ENCODE data around the gene LGI4. TPM values are rescaled to one million over a fixed set of nuclear protein-coding genes. Genes with fewer than 3 reads are reported as not detected.

The LGI4 gene
- total and polyA plus RNA-seq, 3 donors from 2014 or later: 4.5 to 7.9 (median 4.5) TPM

DNA sequence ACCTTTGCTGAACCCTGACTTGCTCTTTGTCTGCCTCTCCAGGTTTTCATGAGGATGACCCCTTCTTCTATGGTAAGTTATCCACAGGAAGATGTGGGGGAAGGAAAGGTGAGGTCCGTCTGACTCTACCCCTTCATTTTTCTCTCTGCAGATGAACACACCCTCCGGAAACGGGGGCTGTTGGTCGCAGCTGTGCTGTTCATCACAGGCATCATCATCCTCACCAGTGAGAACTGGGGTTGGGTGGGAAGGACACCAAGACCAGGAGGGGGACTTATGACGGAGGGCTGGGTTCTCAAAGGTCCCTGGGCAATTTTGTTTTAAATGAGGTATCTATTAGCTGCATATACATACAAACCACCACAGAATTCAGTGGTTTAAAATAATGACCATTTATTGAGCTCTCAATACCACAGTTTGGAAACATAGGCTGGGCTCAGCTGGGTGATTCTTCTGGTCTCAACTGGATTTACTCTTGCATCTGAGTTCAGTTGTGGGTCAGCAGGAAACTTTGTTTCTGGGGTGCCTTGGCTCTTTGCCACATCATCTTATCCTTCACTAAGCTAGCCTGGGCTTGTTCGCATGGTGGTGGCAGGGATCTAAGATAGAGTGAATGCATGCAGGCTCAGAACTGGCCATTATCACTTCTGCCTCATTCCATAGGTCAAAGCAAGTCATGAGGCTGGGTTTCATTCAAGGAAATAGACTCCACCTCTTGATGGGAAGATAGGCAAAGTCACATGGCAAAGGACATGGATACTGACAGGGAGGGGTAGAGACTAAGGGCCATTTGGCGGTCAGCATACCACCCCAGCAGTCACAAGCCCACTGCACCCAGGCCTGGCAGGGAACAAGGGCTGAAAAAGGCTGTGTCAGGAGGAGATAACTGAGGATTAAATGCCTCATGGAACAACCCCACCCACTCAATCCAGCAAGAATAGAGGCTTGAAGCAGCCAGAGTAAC lies 31.5 kb upstream of the LGI4 start:
- H3K4me3 ChIP-seq: no peak overlapping the region
- DNase-seq: no peak
- TF ChIP-seq POLR2A (IDR thresholded peaks at IDR 0.05): no peak
- TF ChIP-seq, protein P1, sequence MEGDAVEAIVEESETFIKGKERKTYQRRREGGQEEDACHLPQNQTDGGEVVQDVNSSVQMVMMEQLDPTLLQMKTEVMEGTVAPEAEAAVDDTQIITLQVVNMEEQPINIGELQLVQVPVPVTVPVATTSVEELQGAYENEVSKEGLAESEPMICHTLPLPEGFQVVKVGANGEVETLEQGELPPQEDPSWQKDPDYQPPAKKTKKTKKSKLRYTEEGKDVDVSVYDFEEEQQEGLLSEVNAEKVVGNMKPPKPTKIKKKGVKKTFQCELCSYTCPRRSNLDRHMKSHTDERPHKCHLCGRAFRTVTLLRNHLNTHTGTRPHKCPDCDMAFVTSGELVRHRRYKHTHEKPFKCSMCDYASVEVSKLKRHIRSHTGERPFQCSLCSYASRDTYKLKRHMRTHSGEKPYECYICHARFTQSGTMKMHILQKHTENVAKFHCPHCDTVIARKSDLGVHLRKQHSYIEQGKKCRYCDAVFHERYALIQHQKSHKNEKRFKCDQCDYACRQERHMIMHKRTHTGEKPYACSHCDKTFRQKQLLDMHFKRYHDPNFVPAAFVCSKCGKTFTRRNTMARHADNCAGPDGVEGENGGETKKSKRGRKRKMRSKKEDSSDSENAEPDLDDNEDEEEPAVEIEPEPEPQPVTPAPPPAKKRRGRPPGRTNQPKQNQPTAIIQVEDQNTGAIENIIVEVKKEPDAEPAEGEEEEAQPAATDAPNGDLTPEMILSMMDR (IDR thresholded peaks at IDR 0.05): no peak
- H3K27ac ChIP-seq: no peak overlapping the region
- 94 to 95% methylated on average over 7 of the region's 7 CpGs for WGBS, 2 donors
- H3K9me3 ChIP-seq: no peaks in the 10 kb centered on the region
- no peaks in the 10 kb centered on the region for H3K4me1 ChIP-seq
- H3K27me3 ChIP-seq: no peaks in the 10 kb centered on the region
- no peaks in the 10 kb centered on the region for H3K36me3 ChIP-seq (ENCODE audit: low read depth, missing control alignments)
- intact Hi-C loops (cut with DNase I; ENCODE audit: low total_unique reads): no loop called here

DNA sequence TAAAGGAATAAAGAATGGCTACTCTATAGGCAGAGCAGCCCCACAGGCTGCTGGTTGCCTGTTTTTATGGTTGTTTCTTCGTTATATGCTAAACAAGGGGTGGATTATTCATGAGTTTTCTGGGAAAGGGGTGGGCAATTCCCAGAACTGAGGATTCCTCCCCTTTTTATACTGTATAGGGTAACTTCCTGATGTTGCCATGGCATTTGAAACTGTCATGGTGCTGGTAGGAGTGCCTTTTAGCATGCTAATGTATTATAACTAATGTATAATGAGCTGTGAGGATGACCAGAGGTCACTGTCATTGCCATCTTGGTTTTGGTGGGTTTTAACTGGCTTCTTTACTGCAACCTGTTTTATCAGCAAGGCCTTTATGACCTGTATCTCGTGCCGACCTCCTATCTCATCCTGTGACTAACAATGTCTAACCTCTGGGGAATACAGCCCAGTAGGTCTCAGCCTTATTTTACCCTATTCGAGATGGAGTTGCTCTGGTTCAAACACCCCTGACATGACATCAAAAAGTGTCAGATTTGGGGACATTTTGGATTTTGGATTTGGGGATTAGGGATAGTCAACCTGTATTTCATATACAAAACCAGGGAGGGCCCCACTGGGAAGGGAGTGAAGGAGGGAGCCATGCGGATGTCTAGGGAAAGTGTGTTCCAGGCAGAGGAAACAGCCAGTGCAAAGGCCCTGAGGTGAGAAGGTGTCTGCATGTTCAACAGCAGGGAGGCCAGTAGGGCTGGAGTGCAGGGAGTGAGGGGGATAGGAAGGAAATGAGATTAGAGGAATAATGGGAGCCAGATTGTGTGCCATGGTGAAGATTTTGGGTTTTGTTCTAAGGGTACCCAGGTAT lies 30.6 kb upstream of the LGI4 start:
- intact Hi-C loops (cut with DNase I; ENCODE audit: low total_unique reads): no loop called here
- no peaks in the 10 kb centered on the region for H3K9me3 ChIP-seq
- DNase-seq: no peak
- H3K27ac ChIP-seq: no peak overlapping the region
- no peaks in the 10 kb centered on the region for H3K4me1 ChIP-seq
- TF ChIP-seq, protein P1 (IDR thresholded peaks at IDR 0.05): no peak
- no peak for TF ChIP-seq POLR2A (IDR thresholded peaks at IDR 0.05)
- WGBS, 2 donors: 74 to 77% methylated on average over 5 of the region's 5 CpGs
- H3K36me3 ChIP-seq (ENCODE audit: low read depth, missing control alignments): no peaks in the 10 kb centered on the region
- H3K4me3 ChIP-seq: no peak overlapping the region
- no peaks in the 10 kb centered on the region for H3K27me3 ChIP-seq

DNA sequence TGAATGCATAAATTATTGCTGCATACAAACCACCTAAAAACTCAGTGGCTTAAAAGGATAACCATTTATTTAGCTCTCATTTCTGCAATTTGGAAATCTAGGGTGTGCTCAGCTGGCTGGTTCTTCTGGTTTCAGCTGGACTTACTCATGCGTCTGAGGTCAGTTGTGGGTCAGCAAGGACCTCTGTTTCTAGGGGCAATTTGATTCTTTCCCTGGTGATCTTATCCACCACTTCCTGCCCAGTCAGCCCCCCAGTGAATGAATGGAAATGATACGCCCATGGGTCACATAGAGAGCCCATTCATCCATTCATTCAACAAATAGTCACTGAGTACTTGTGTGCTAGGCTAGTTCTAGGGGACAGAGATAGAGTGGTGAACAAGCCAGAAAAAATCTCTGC lies 29.6 kb upstream of the LGI4 start:
- TF ChIP-seq, protein P1 (IDR thresholded peaks at IDR 0.05): no peak
- TF ChIP-seq POLR2A (IDR thresholded peaks at IDR 0.05): no peak
- no peak for DNase-seq
- Histone ChIP-seq H3K9me3 (no peaks in the 10 kb centered on the region), H3K4me1 (no peaks in the 10 kb centered on the region), H3K36me3 (ENCODE audit: low read depth, missing control alignments) (no peaks in the 10 kb centered on the region), H3K27ac (no peak overlapping the region), H3K27me3 (no peaks in the 10 kb centered on the region), H3K4me3 (no peak overlapping the region)
- 63 to 90% methylated on average over 2 of the region's 2 CpGs for WGBS, 2 donors
- intact Hi-C loops (cut with DNase I; ENCODE audit: low total_unique reads): no loop called here

DNA sequence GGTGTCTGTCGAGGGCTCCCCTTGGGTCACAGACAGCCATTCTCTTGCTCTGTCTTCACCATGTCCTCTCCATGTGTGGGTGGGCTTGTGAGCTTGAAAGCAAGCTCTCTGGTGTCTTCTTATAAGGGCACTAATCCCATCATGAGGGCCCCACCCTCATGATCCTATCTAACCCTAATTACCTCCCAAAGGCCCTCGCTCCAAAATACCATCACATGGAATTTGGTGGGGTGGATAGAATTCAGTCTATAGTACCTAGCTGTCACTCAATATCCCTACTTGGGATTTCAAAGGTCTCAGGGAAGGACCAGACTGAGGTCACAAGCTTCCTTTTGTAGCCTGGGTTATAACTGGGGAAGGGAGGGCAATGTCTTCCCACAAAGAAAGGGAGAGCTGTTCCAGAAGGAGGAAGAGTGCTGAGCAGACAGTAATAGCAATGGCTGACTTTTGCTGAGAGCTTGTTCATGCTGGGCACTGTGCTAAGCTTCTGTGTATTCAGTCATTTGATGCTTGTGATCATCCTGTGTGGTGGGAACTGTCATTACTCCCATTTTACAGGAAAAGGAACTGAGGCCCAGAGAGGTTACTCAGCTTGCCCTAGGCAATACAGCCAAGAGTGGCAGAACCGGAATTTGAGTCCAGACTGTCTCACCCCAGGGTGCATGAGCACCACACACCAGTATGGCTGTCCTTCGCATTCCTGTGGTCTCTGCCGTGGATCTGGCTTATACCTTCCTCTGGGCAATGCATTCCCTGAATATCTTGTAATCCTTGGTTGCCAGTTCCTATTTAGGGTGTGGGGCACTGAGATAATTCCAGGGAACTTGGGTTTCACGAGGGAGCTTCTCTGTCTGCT lies 27.8 kb upstream of the LGI4 start:
- Histone ChIP-seq H3K4me3 (no peak overlapping the region), H3K9me3 (no peaks in the 10 kb centered on the region), H3K27me3 (no peaks in the 10 kb centered on the region), H3K4me1 (no peaks in the 10 kb centered on the region), H3K27ac (no peak overlapping the region), H3K36me3 (ENCODE audit: low read depth, missing control alignments) (no peaks in the 10 kb centered on the region)
- no peak for DNase-seq
- intact Hi-C loops (cut with DNase I; ENCODE audit: low total_unique reads): no loop called here
- TF ChIP-seq, protein P1 (IDR thresholded peaks at IDR 0.05): no peak
- TF ChIP-seq POLR2A (IDR thresholded peaks at IDR 0.05): no peak
- 80 to 90% methylated on average over 6 of the region's 6 CpGs for WGBS, 2 donors
